ENCODE measurements around the gene SIX4.

Gene SIX4

GRCh38 chr14:60691383-60692113 lies 32.6 kb downstream of the SIX4 start:
- Mint-ChIP-seq H3K9me3 (peaks cover 3% of the 10 kb centered on the region), H3K27me3 (peaks cover 31% of the 10 kb centered on the region), H3K27ac (no peak overlapping the region), H3K36me3 (no peaks in the 10 kb centered on the region), H3K4me1 (no peaks in the 10 kb centered on the region), H3K4me3 (no peak overlapping the region)
- no peak for ATAC-seq

- H3K4me1 Mint-ChIP-seq: no peaks in the 10 kb centered on the region
- no peak for ATAC-seq
- H3K4me3 Mint-ChIP-seq: no peak overlapping the region
These were observed 37.3 kb downstream of the SIX4 start for GRCh38 chr14:60686865-60687264.

GRCh38 chr14:60684203-60684602 lies 39.9 kb downstream of the SIX4 start:
- Mint-ChIP-seq H3K4me1 (no peaks in the 10 kb centered on the region), H3K36me3 (no peaks in the 10 kb centered on the region), H3K27ac (no peak overlapping the region), H3K27me3 (no peaks in the 10 kb centered on the region), H3K9me3 (no peaks in the 10 kb centered on the region), H3K4me3 (no peak overlapping the region)
- no peak for ATAC-seq

More at GRCh38 chr14:60686865-60687264, 37.3 kb downstream of the SIX4 start:
- peaks cover 7% of the 10 kb centered on the region for H3K27me3 Mint-ChIP-seq
- H3K9me3 Mint-ChIP-seq: no peaks in the 10 kb centered on the region
- no peak overlapping the region for H3K27ac Mint-ChIP-seq
- no peaks in the 10 kb centered on the region for H3K36me3 Mint-ChIP-seq

GRCh38 chr14:60681271-60681670 lies 42.9 kb downstream of the SIX4 start:
- Mint-ChIP-seq H3K9me3 (no peaks in the 10 kb centered on the region), H3K27me3 (peaks cover under 1% of the 10 kb centered on the region), H3K4me3 (no peak overlapping the region), H3K27ac (no peak overlapping the region), H3K36me3 (no peaks in the 10 kb centered on the region), H3K4me1 (no peaks in the 10 kb centered on the region)
- no peak for ATAC-seq

- Mint-ChIP-seq H3K36me3 (no peaks in the 10 kb centered on the region), H3K27ac (no peak overlapping the region), H3K9me3 (no peaks in the 10 kb centered on the region), H3K27me3 (peaks cover 8% of the 10 kb centered on the region), H3K4me1 (no peaks in the 10 kb centered on the region), H3K4me3 (no peak overlapping the region)
- no peak for ATAC-seq
These were observed 43.6 kb downstream of the SIX4 start for GRCh38 chr14:60680511-60680910.

GRCh38 chr14:60679566-60680258 lies 44.4 kb downstream of the SIX4 start:
- Mint-ChIP-seq H3K27me3 (peaks cover 10% of the 10 kb centered on the region), H3K4me1 (no peaks in the 10 kb centered on the region)

GRCh38 chr14:60677701-60678100 lies 46.5 kb downstream of the SIX4 start:
- H3K36me3 Mint-ChIP-seq: no peaks in the 10 kb centered on the region
- no peak for ATAC-seq
- no peaks in the 10 kb centered on the region for H3K4me1 Mint-ChIP-seq
- H3K27ac Mint-ChIP-seq: no peak overlapping the region
- no peak overlapping the region for H3K4me3 Mint-ChIP-seq
- H3K27me3 Mint-ChIP-seq: peaks cover 10% of the 10 kb centered on the region
- no peaks in the 10 kb centered on the region for H3K9me3 Mint-ChIP-seq

More at GRCh38 chr14:60679566-60680258, 44.4 kb downstream of the SIX4 start:
- no peaks in the 10 kb centered on the region for H3K36me3 Mint-ChIP-seq
- no peak for ATAC-seq
- H3K27ac Mint-ChIP-seq: no peak overlapping the region
- H3K4me3 Mint-ChIP-seq: no peak overlapping the region
- no peaks in the 10 kb centered on the region for H3K9me3 Mint-ChIP-seq

- H3K4me3 Mint-ChIP-seq: no peak overlapping the region
- H3K27me3 Mint-ChIP-seq: peaks cover 7% of the 10 kb centered on the region
- no peaks in the 10 kb centered on the region for H3K36me3 Mint-ChIP-seq
- peaks cover 3% of the 10 kb centered on the region for H3K9me3 Mint-ChIP-seq
- no peak overlapping the region for H3K27ac Mint-ChIP-seq
- ATAC-seq: no peak
- H3K4me1 Mint-ChIP-seq: no peaks in the 10 kb centered on the region
These were observed 53.2 kb downstream of the SIX4 start for GRCh38 chr14:60670989-60671388.

- no peak overlapping the region for H3K27ac Mint-ChIP-seq
- peaks cover 3% of the 10 kb centered on the region for H3K9me3 Mint-ChIP-seq
- H3K27me3 Mint-ChIP-seq: peaks cover 10% of the 10 kb centered on the region
These were observed 55.6 kb downstream of the SIX4 start for GRCh38 chr14:60668431-60669112.

GRCh38 chr14:60665177-60665550 lies 59.0 kb downstream of the SIX4 start:
- Mint-ChIP-seq H3K4me3 (no peak overlapping the region), H3K27me3 (peaks cover 35% of the 10 kb centered on the region), H3K4me1 (no peaks in the 10 kb centered on the region), H3K9me3 (peaks cover 3% of the 10 kb centered on the region), H3K27ac (no peak overlapping the region), H3K36me3 (no peaks in the 10 kb centered on the region)
- ATAC-seq: no peak

More at GRCh38 chr14:60668431-60669112, 55.6 kb downstream of the SIX4 start:
- H3K36me3 Mint-ChIP-seq: no peaks in the 10 kb centered on the region
- no peak overlapping the region for H3K4me3 Mint-ChIP-seq
- H3K4me1 Mint-ChIP-seq: no peaks in the 10 kb centered on the region
- no peak for ATAC-seq

- H3K9me3 Mint-ChIP-seq: no peaks in the 10 kb centered on the region
- no peak overlapping the region for H3K27ac Mint-ChIP-seq
- H3K27me3 Mint-ChIP-seq: peaks cover 53% of the 10 kb centered on the region
- ATAC-seq: no peak
- H3K4me1 Mint-ChIP-seq: peaks cover 7% of the 10 kb centered on the region
- H3K36me3 Mint-ChIP-seq: no peaks in the 10 kb centered on the region
- H3K4me3 Mint-ChIP-seq: no peak overlapping the region
These were observed 61.2 kb downstream of the SIX4 start for GRCh38 chr14:60662982-60663381.

GRCh38 chr14:60661721-60662120 lies 62.4 kb downstream of the SIX4 start:
- Mint-ChIP-seq H3K9me3 (no peaks in the 10 kb centered on the region), H3K4me1 (peaks cover 12% of the 10 kb centered on the region), H3K4me3 (no peak overlapping the region), H3K36me3 (no peaks in the 10 kb centered on the region), H3K27me3 (peaks cover 65% of the 10 kb centered on the region), H3K27ac (no peak overlapping the region)
- no peak for ATAC-seq

Data from stimulated activated memory B cell treated with anti-CD40 and anti-IgM and Interleukin-4, amounts not matched to agents 10 μg/mL and 1 μg/mL and 100 μg/mL, for 72 hours (primary cell).